CD1c-positive myeloid dendritic cell (primary cell): Measurements from ENCODE around the gene COL6A2.
"Not testable (repeated sequence)": the region's sequence is repeated elsewhere in the genome, so short reads cannot be mapped to it uniquely, and the experiment has no call there.

ENCODE experiments used
- DNase-seq: peaks from one replicate; pipeline ENCODE4 v3.0.0-alpha.2; 2016; ENCODE audit errors: extremely low spot score

The COL6A2 gene

DNA sequence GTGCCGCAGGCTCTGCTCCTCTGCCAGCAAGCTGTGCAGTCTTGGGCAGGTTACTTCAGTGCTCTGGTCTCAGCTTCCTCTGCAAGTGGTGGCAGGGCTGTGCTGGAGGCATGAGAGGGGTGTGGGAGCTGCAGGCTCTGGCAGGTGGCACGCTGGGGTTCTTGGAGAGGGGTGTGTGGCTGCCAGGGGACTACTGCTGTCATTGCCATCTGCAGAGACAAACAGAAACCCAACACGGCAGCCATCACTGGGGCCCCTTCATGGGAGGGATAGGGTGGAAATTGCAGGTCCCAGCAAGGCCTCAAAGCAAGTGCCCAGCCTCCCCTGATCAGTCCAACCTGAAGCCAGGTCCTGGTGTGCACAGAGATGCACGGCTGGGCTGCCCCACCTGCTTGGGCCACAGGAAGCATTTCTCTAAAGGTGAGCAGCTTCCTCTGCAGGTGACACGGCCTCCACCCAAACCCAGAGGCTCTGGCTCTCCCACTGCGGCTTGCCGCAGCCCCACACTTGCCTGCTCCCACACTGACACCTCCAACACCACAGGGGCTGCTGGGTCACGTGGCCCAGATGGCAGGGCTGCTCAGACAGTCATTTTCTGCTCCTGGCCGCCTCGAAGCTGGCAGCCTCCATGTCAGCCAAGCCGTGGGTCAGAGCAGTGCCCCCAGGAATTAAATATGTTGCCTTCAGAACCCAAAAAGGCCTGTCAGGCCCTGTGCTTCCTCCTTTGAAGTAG lies 4.1 kb upstream of the COL6A2 start:
- no peak for DNase-seq

DNA sequence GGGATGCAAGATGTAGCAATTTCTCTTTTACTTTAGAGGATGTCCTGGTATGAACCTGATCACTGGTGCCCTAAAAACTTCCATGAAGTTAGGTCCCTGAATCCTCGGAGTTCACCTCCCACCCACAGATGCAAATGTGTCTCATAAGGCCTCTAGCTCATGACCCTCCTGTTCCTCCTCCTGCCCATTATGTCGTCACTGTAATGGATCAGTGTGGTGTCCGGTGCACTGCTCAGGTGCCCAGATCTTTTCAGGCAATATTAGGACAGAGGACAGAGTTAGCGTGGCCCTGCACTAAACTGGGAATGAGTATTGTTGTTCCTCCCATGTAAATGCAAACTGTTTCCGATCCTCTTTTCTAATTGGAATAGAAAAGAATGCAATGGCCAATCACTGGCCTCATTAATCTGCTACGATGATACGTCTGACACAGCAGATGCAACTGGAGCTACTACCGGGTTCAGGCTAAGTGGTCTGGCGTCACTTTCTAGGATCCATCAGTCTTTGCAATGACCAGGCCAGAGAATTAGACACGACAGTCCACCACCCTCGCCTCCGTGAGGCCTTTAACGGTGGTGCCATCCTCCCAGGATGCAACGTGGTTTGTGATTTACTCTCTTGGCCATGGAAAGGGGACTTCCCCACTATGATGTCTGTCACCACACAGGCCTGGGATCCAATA lies 3.4 kb upstream of the COL6A2 start:
- no peak for DNase-seq

DNA sequence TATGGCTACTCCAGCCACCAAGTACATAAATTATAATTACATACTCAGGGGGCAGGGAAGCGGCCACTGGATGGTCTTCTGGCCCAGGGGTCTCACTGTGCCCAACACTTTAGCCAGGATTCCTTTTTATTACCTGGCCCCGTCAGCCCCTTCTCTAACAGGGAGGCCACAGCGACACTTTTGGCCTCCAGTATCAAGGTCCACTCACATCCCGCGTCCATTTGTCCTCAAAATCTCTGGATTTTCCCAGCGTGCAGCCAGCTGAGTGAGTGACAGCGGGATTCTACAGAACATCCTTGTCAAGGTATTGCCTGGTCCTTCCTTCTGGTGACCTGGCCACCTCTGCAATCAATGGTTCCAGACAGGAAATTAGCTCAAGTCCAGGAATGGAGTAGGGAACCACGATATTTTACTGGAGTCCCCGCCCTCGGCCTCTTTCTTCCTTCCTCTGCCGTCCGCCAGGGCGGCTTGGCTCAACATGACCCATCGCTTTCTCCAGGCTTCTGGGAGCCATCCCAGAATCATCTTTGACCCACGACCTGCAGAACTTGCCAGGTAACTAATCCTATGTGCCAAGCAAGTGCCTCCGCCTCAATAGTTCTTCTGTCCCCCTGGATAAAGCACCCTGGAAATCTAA lies 2.7 kb upstream of the COL6A2 start:
- no peak for DNase-seq

DNA sequence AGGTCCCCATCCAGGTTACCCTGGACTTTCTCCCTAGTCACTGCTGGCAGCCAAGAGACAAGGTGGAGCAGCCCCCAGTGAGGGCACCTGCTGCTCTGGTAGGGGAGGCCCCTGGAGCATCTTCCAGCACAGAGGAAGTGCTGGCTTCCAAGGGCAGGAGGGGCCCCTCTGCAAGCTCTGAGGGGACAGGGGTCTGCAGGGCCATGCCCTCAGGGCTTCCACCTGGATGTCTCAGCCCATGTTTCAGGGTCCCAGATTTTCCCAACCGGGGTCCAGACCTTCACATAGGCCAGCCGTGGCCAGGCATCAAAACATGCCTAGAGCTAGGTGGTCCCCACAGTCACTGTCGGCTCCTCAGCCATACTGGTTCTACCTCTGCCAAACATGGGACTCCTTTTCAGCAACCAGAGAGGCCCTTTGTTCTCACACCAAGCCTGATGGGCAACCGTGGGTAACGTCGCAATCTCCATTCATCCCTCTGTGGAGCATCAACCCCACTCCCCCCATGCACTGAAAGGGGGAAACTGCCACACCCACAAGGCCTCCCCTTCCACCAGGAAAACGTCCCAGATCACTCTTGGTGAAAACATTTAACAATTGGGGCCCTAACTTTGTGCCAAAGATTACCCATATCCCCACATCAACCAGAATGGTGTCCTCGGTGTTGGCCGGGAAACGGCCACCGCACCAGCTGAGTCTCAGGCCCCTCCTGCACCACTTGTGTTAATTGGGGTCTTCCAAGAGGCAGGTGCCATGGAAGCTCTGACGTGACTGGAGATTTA lies 1.9 kb upstream of the COL6A2 start:
- no peak for DNase-seq

DNA sequence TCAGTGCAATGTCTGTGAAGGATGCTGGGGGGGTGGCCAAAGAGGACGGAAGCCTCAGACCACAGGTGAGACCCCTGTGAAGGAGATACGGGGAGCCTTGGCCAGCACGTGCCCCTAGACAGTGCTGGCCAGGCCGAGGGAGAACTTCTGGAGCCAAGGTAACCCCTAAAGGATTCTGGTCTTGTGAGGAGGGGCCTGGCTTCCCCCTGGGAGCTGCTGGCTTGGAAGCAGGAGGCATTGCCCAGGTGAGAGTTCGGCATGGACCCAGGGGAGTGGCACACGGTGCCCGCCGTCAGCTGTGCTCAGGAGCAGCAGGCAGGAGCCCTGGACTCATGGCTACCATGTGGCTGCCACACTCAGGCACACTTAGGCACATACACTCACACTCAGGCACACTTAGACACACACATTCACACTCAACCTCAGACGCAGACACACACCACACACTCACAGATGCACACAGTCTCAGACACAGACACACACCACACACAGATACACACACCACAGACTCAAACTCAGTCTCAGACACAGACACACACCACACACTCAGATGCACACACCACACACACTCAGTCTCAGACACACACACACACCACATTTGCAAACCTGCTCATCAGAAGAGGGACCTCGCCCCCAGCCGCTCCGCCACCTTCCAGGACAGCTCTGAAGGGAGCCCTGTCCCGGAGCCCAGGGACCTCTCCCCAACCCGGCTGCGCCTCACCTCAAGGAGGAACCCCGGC lies 1.1 kb upstream of the COL6A2 start:
- DNase-seq: no peak

DNA sequence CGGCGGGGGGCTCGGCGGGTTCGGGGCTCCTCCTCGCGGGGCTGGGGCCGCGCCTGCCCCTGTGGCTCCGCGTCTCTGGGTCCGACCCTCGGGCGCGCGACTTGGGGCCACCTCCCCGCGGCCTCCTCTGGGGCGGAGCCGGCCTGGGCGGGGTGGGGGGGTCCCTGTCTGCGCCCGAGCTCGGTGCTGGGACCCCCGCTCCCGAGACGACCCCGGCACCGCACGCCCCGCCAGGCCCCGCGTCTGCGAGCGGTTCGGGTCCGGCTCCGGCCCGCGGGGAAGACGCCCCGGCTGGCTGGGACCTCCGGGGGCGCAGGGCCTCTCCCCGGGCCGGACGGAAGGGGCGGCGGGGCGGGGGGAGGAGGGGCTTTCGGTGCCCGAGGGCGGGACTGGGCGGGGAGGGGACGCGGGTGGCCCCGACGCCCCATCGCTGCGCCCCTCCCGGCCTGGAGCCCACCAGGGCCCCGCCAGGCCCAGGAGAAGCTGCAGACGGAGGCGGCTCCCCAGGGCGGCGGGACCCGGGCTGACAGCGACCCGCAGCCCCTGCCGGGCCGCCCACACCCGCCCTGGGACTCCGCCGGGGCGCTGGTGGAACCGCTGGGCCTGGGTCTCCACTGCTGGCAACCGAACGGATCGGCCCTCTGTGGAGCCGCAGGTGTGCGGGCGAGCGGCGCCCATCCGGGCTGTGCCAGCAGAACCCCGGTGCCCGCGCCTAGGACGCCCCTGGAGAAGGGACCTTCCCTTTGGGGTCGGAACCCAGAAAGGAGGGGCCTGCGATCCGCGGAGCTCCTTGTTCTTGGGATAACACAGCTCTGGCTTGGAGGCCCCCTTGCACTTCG lies 610 bp downstream of the COL6A2 start:
- no peak for DNase-seq

DNA sequence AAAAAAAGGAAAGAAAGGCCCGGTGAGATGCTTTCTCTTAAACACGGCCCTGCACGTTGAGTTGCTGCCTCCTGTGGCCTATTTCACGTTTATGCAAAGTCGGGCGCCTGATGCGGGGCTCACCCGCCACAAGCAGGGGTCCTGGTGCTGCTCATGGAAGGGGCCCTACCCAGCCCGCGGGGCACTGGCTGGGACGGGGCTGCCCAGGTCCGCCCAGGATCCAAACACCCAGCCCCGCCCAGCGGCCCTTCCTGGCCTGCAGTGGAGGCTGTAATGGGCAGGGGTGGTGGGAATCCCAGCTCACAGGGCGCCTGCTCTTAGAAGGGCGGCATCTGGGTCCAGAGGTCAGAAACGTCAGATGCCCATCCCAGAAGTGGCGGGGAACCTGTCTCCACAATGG lies 1.6 kb downstream of the COL6A2 start:
- DNase-seq: no peak

DNA sequence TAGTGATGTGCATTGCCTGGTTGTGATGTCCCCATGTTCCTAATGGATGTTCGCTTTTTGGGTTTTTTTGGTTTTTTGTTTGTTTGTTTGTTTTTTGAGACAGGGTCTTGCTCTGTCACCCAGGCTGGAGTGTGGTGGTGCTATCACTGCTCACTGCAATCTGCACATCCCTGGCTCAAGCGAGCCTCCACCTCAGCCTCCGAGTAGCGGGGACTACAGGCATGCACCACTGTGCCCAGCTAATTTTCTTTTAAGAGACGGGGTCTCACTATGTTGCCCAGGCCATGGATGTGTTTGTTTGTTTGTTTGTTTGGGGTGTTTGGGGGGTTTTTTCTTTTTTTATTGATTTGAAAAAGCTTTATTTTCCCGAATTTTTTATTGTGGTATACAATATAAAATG lies 2.1 kb downstream of the COL6A2 start:
- DNase-seq: no peak

DNA sequence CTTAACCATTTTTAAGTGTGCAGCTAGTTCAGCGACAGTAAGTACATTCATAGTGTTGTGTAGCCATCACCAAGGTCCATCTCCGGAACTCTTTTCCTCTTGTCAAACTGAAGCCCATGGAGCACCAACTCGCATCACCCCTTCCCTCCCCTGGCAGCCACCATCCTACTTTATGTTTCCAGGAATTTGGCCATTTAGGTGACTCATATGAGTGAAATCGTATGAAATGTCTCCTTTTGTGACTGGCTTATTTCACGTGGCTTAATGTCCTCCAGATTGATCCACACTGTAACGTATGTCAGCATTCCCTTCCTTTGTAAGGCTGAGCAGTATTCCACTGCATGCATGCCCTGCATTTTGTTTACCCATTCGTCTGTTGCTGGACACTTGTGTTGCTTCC lies 2.5 kb downstream of the COL6A2 start:
- DNase-seq: no peak

DNA sequence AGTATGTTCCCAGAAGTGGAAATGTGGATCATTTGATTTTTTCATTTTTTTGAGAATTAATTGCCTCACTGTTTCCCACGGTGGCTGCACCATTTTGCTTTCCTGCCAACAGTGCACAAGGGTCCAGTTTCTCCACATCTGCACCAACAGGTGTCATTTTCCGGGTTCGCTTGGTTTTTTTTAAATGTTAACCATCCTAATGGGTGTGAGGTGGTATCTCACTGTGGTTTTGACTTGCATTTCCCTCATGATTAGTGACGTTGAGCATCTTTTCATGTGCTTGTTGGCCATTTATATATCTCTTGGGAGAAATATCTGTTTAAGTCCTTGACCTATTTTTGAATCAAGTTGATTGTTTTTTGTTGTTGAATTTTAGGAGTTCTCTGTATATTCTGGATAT lies 3.0 kb downstream of the COL6A2 start:
- no peak for DNase-seq

DNA sequence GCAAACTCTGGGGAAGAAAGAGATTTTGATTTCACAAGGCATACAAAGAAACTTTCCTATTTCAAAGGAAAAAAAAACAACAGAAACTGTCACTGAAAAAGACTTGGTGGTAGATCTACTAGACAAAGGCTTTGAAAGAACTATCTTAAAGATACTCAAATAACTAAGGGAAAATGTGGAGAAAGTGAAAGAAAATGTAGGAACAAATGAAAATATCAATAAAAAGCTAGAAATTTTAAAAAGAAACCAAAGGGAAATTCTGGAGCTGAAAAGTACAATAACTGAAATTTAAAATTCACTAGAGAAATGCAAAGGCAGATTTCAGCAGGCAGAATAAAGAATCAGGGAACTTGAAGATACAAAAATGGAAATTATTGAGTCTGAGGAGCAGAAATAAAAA lies 6.2 kb downstream of the COL6A2 start:
- no peak for DNase-seq

DNA sequence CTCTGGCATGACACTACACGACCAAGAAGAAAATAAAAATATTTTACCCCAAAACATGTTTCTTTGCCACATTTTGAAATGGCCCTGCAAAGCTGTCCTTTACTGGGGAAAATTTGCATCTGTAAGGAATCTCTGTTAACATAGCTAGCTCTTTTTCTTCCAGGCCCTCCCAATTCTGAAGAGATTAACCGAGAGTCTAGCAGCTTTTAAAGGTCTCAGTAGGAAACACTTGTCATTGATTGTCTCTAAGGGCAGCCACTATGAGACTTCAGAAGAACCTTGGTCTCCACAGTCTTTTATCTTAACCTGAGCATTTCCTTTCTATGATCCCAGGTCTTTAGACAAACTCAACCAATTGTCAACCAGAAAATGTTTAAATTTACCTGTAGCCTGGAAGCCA lies 9.5 kb downstream of the COL6A2 start:
- DNase-seq: not testable (repeated sequence)

DNA sequence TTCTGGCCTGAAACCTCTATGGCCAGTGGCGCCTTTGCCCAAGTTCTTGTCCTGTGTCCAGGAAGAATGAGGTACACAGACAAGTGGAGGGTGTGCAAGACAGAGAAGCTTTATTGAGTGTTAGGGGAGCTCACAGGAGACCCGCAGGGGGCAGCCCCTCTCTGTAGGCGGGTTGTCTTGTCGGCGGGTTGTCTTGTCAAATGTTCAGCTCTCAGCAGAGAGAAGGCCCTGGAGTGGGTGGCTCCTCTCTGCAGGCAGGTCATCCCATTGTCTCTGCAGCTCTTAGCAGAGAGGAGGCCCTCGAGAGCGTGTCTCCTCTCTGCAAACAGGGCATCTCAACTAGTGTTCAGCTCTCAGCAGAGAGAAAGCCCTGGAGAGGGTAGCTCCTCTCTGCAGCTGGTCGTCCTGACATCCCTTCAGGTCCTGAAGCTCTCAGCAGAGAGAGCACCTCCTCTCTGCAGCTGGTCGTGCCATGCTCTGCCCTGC lies 11.0 kb downstream of the COL6A2 start:
- DNase-seq: no peak

DNA sequence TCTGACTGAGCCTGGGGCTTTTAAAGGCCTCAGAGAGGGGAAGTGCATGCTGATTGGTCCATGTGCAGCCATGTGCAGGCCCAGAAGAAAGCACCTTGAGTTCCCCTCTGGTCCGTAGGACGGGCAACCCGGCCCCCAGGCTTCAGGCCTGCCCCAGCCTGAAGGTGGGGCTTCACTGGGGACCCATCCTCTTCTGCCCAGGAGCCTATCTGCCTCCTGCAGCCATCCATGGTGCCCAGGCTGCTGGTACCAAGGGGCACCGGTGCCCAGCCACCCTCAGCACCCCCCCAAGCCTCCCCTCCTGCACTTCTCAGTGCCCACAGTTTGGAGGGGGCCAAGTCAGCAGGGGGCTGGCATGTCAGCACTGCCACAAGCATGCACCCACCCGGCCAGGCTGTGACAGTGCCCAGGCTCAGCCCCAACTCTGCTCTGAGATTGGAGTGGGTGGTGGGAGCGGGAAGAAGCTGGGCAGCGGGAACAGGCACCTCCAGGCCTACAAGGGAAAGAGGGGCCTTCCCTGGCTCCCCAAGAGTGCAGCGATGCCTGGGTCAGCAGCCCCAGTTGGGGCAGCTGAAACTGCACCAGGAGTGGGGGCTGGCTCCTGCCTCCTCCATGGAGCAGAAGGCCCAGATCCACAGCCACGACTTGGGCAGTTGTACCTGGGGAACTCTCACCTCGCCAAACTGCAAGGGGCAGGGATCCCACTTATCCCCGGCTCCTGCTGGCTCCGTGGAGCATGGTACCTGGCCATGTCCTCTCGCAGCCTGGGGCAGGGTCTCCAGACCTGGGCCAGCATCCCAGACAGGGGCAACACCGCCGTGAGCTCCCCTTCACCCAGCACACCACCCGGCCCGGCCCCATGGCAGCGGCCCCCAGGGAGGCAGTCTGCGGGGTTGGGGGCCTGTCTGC lies 11.7 kb downstream of the COL6A2 start:
- DNase-seq: no peak

DNA sequence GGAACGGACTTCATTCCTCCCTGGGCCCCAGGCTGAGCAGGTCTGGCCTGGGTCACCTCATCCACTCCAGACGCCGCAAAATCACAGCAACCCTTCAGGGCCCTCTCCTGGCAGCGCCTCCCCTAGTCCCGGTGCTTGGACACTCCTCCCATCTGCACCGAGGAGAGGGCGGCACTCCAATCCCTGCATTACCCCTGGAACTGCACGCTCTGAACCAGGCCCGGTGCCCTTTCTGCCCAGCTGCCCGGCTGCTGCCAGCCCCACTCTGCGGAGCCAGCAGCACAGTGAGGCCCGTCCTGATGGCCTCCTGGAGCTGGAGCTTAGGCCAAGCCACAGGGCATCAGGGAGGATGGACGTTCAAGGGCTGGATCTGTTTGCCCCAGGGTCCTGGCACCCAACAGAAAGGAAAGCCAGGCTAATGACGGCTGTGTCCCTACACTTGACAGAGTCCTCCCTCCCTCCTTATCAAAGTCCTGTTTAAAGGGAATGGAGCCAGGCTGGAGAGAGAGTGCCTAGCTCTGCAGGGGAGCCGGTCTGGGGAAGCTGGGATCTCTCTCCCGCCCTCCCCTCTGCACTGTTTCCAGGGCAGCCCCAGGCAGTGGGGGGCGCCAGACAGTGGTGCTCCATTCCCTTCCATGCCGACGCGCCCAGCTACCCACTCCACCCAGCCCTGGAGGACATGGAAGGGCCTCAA lies 12.7 kb downstream of the COL6A2 start:
- no peak for DNase-seq

DNA sequence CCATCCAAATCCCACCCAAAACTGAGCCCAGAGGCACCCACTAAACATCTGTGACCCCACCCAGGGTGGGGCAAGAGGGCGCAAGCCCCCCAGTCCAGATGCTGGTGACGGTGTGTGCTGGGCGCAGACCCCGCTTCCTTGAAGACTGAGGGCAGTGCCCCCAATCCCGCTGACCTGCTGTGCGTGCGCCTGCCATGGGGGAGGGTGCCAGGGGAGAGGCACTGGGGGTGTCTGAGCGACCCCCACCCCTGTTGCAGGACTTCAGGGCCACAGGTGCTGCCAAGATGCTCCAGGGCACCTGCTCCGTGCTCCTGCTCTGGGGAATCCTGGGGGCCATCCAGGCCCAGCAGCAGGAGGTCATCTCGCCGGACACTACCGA lies 13.3 kb downstream of the COL6A2 start:
- DNase-seq: no peak

DNA sequence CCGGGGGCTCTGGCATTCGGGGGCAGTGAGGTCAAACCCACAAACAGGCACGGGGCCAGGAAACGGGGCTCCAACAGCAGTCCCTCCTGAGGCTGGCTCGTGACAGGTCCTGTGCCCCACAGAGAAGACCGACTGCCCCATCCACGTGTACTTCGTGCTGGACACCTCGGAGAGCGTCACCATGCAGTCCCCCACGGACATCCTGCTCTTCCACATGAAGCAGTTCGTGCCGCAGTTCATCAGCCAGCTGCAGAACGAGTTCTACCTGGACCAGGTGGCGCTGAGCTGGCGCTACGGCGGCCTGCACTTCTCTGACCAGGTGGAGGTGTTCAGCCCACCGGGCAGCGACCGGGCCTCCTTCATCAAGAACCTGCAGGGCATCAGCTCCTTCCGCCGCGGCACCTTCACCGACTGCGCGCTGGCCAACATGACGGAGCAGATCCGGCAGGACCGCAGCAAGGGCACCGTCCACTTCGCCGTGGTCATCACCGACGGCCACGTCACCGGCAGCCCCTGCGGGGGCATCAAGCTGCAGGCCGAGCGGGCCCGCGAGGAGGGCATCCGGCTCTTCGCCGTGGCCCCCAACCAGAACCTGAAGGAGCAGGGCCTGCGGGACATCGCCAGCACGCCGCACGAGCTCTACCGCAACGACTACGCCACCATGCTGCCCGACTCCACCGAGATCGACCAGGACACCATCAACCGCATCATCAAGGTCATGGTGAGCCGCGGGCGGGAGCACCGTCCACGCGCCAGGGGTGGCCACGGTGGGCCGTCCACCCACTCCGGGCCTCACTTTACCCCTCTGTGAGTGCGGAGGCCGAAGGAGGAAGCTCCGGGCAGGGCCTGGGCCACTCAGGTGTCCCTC lies 14.2 kb downstream of the COL6A2 start:
- DNase-seq: no peak

DNA sequence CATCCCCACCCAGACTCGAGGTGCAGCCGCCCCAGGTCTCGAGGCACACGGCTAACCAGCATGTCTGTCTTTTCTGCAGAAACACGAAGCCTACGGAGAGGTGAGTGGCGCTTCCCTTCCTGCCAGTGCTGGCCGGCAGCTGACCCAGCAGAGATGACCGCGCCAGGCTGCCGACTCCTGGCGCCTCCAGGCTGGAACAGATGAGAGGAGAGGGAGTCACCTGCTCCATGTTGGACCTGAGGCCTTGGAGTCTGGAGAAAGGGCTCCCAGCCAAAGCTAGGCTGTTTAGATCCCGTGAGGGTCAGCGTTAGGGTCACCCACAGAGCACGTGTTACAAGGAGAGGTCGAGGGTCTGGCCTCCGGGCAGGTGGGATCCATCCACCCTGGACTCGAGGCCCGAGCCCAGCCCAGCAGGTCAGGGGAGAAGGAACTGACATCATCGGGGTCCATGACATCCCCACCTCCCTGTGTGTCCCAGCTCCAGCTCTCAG lies 14.9 kb downstream of the COL6A2 start:
- DNase-seq: no peak
